Mesendoderm (in vitro differentiated cells): Measurements from ENCODE around the gene IKBKG.
A peak's percentile ranks its signal among the peaks of the same experiment; 100 is the strongest.

Experiments used
- DNase-seq: peaks from one replicate; pipeline ENCODE4 v3.0.0; 2013
- H2AK5ac ChIP-seq: 2 replicates; pipeline ENCODE4 v1.6.1; 2013; ENCODE audit warnings: low read length, inconsistent platforms
- H2BK120ac ChIP-seq: 2 replicates; pipeline ENCODE4 v1.6.1; 2013; ENCODE audit warnings: low read depth, mild to moderate bottlenecking, low read length, moderate library complexity, mixed read lengths
- H2BK15ac ChIP-seq: replicated peaks from 2 replicates; pipeline ENCODE4 v1.6.1; 2013; ENCODE audit warnings: low read depth, mild to moderate bottlenecking, moderate library complexity
- H2BK5ac ChIP-seq: 2 replicates; pipeline ENCODE4 v1.6.1; 2013; ENCODE audit warnings: low read length, inconsistent platforms
- H3K18ac ChIP-seq: 2 replicates; pipeline ENCODE4 v1.6.1; 2013; ENCODE audit warnings: mild to moderate bottlenecking, low read length, mixed read lengths
- H3K23ac ChIP-seq: one replicate; pipeline ENCODE4 v1.6.1; 2013; ENCODE audit warnings: low read length
- H3K27ac ChIP-seq: 2 replicates; pipeline ENCODE4 v1.5.1; 2013; ENCODE audit warnings: low read depth, mild to moderate bottlenecking, inconsistent platforms, low read length, moderate library complexity
- H3K27me3 ChIP-seq: 2 replicates; pipeline ENCODE4 v1.6.1; 2013; ENCODE audit warnings: low read length, control low read depth, mild to moderate bottlenecking, inconsistent platforms; ENCODE audit not compliant: insufficient read depth, poor library complexity
- H3K36me3 ChIP-seq: 2 replicates; pipeline ENCODE4 v1.6.1; 2013; ENCODE audit warnings: low read length, inconsistent platforms; ENCODE audit not compliant: control insufficient read depth, insufficient read depth
- H3K4ac ChIP-seq: one replicate; pipeline ENCODE4 v1.6.1; 2013; ENCODE audit warnings: low read depth, mild to moderate bottlenecking, low read length, moderate library complexity
- H3K4me1 ChIP-seq: 2 replicates; pipeline ENCODE4 v1.6.1; 2013; ENCODE audit warnings: low read depth, low read length, inconsistent platforms; ENCODE audit not compliant: control insufficient read depth
- H3K4me2 ChIP-seq: 2 replicates; pipeline ENCODE4 v1.6.1; 2013; ENCODE audit warnings: low read length
- H3K4me3 ChIP-seq: 2 replicates; pipeline ENCODE4 v1.5.1; 2013; ENCODE audit warnings: mild to moderate bottlenecking, low read length
- H3K56ac ChIP-seq: one replicate; pipeline ENCODE4 v1.6.1; 2013; ENCODE audit warnings: low read length
- H3K79me1 ChIP-seq: 2 replicates; pipeline ENCODE4 v1.6.1; 2013; ENCODE audit warnings: low read length, inconsistent platforms
- H3K79me2 ChIP-seq: 2 replicates; pipeline ENCODE4 v1.6.1; 2013; ENCODE audit warnings: mild to moderate bottlenecking, low read length; ENCODE audit not compliant: control insufficient read depth, insufficient read depth
- H3K9ac ChIP-seq: 2 replicates; pipeline ENCODE4 v1.6.1; 2013; ENCODE audit warnings: low read length, inconsistent platforms
- H4K5ac ChIP-seq: one replicate; pipeline ENCODE4 v1.6.1; 2013; ENCODE audit warnings: low read length
- H4K8ac ChIP-seq: one replicate; pipeline ENCODE4 v1.6.1; 2013; ENCODE audit warnings: low read depth, mild to moderate bottlenecking, control low read depth, low read length, moderate library complexity
- WGBS: extraction: QIAGEN DNeasy Blood & Tissue Kit; methylation state at CpG from one replicate; pipeline ENCODE4 v1.1.7; 2013; ENCODE audit warnings: low lambda C conversion rate, missing lambda C conversion rate; ENCODE audit not compliant: insufficient coverage; ENCODE audit errors: extremely low coverage; 5-methylcytosine and 5-hydroxymethylcytosine counted together

IKBKG gene

GRCh38 chrX:154594491-154594890 is 47.1 kb downstream of the IKBKG start:
- WGBS: no CpG with 5 or more reads among the region's 4 CpGs
- no peaks in the 10 kb centered on the region for H3K79me2 ChIP-seq
- no peak overlapping the region for H3K18ac ChIP-seq
- H2BK120ac ChIP-seq: no peak overlapping the region
- no peak overlapping the region for H3K4me2 ChIP-seq
- no peak overlapping the region for H3K9ac ChIP-seq
- H3K4me3 ChIP-seq: no peak overlapping the region
- no peak for DNase-seq
- H3K27ac ChIP-seq: no peak overlapping the region
- H4K5ac ChIP-seq: no peak overlapping the region
- H2BK15ac ChIP-seq: no peak overlapping the region
- no peak overlapping the region for H2BK5ac ChIP-seq
- H3K4ac ChIP-seq: no peak overlapping the region
- no peak overlapping the region for H4K8ac ChIP-seq
- H3K56ac ChIP-seq: no peak overlapping the region
- no peaks in the 10 kb centered on the region for H3K27me3 ChIP-seq
- no peaks in the 10 kb centered on the region for H3K4me1 ChIP-seq
- no peaks in the 10 kb centered on the region for H3K36me3 ChIP-seq
- no peaks in the 10 kb centered on the region for H3K79me1 ChIP-seq
- H2AK5ac ChIP-seq: no peak overlapping the region
- H3K23ac ChIP-seq: no peak overlapping the region

GRCh38 chrX:154595559-154596249 is 48.3 kb downstream of the IKBKG start:
- H4K5ac ChIP-seq: no peak overlapping the region
- H3K4me2 ChIP-seq: no peak overlapping the region
- no peak overlapping the region for H2AK5ac ChIP-seq
- H2BK5ac ChIP-seq: no peak overlapping the region
- no peak overlapping the region for H2BK15ac ChIP-seq
- no peaks in the 10 kb centered on the region for H3K79me1 ChIP-seq
- no peak overlapping the region for H3K4ac ChIP-seq
- H3K23ac ChIP-seq: no peak overlapping the region
- no peaks in the 10 kb centered on the region for H3K4me1 ChIP-seq
- H3K4me3 ChIP-seq: no peak overlapping the region
- H2BK120ac ChIP-seq: no peak overlapping the region
- no peak overlapping the region for H3K18ac ChIP-seq
- DNase-seq: peak; percentile 2
- H3K56ac ChIP-seq: no peak overlapping the region
- no peak overlapping the region for H3K27ac ChIP-seq
- no peaks in the 10 kb centered on the region for H3K36me3 ChIP-seq
- no CpG with 5 or more reads among the region's 2 CpGs for WGBS
- no peaks in the 10 kb centered on the region for H3K79me2 ChIP-seq
- H3K9ac ChIP-seq: no peak overlapping the region
- H4K8ac ChIP-seq: no peak overlapping the region
- no peaks in the 10 kb centered on the region for H3K27me3 ChIP-seq

- Histone ChIP-seq H4K8ac (no peak overlapping the region), H3K23ac (no peak overlapping the region), H3K27me3 (no peaks in the 10 kb centered on the region), H3K18ac (no peak overlapping the region), H2BK5ac (no peak overlapping the region), H3K56ac (no peak overlapping the region), H3K4me3 (no peak overlapping the region), H3K79me2 (no peaks in the 10 kb centered on the region), H3K79me1 (no peaks in the 10 kb centered on the region), H3K27ac (no peak overlapping the region), H3K9ac (no peak overlapping the region), H3K36me3 (no peaks in the 10 kb centered on the region), H2BK15ac (no peak overlapping the region), H4K5ac (no peak overlapping the region), H3K4me1 (no peaks in the 10 kb centered on the region), H2BK120ac (no peak overlapping the region), H3K4ac (no peak overlapping the region), H2AK5ac (no peak overlapping the region), H3K4me2 (no peak overlapping the region)
- peak; percentile 98 for DNase-seq
- no CpG with 5 or more reads among the region's 3 CpGs for WGBS
These were observed 49.0 kb downstream of the IKBKG start for GRCh38 chrX:154596290-154596929.

- no peak overlapping the region for H3K56ac ChIP-seq
- no CpG with 5 or more reads among the region's 12 CpGs for WGBS
- H3K27me3 ChIP-seq: no peaks in the 10 kb centered on the region
- H3K79me2 ChIP-seq: no peaks in the 10 kb centered on the region
- no peak overlapping the region for H2BK120ac ChIP-seq
- H3K18ac ChIP-seq: no peak overlapping the region
- H2AK5ac ChIP-seq: no peak overlapping the region
- H3K27ac ChIP-seq: no peak overlapping the region
- no peaks in the 10 kb centered on the region for H3K79me1 ChIP-seq
- no peak overlapping the region for H4K5ac ChIP-seq
- H3K4ac ChIP-seq: no peak overlapping the region
- H3K23ac ChIP-seq: no peak overlapping the region
- H3K4me2 ChIP-seq: no peak overlapping the region
- H2BK15ac ChIP-seq: no peak overlapping the region
- no peak overlapping the region for H2BK5ac ChIP-seq
- no peak overlapping the region for H3K9ac ChIP-seq
- H3K4me1 ChIP-seq: no peaks in the 10 kb centered on the region
- no peak overlapping the region for H3K4me3 ChIP-seq
- no peak overlapping the region for H4K8ac ChIP-seq
- no peaks in the 10 kb centered on the region for H3K36me3 ChIP-seq
- DNase-seq: peak; percentile 5
These were observed 49.8 kb downstream of the IKBKG start for GRCh38 chrX:154597221-154597620.

- Histone ChIP-seq H3K23ac (no peak overlapping the region), H3K56ac (no peak overlapping the region), H3K27me3 (no peaks in the 10 kb centered on the region), H3K79me1 (no peaks in the 10 kb centered on the region), H2AK5ac (no peak overlapping the region), H4K5ac (no peak overlapping the region), H3K4ac (no peak overlapping the region), H4K8ac (no peak overlapping the region), H3K9ac (no peak overlapping the region), H3K79me2 (no peaks in the 10 kb centered on the region), H3K4me2 (no peak overlapping the region), H3K18ac (no peak overlapping the region), H3K4me3 (no peak overlapping the region), H2BK120ac (no peak overlapping the region), H2BK15ac (no peak overlapping the region), H3K4me1 (no peaks in the 10 kb centered on the region), H3K27ac (no peak overlapping the region), H3K36me3 (no peaks in the 10 kb centered on the region), H2BK5ac (no peak overlapping the region)
- no CpG with 5 or more reads among the region's 8 CpGs for WGBS
- DNase-seq: no peak
These were observed 51.2 kb downstream of the IKBKG start for GRCh38 chrX:154598656-154599055.

GRCh38 chrX:154599531-154599930 is 52.1 kb downstream of the IKBKG start:
- Histone ChIP-seq H3K4me1 (no peaks in the 10 kb centered on the region), H3K9ac (no peak overlapping the region), H3K79me1 (no peaks in the 10 kb centered on the region), H3K36me3 (no peaks in the 10 kb centered on the region), H3K23ac (no peak overlapping the region), H2AK5ac (no peak overlapping the region), H3K4me2 (no peak overlapping the region), H2BK5ac (no peak overlapping the region), H3K18ac (no peak overlapping the region), H2BK120ac (no peak overlapping the region), H3K27ac (no peak overlapping the region), H3K56ac (no peak overlapping the region), H3K4me3 (no peak overlapping the region), H4K8ac (no peak overlapping the region), H3K27me3 (no peaks in the 10 kb centered on the region), H4K5ac (no peak overlapping the region), H3K79me2 (no peaks in the 10 kb centered on the region), H2BK15ac (no peak overlapping the region), H3K4ac (no peak overlapping the region)
- no peak for DNase-seq
- no CpG with 5 or more reads among the region's 14 CpGs for WGBS
